IMR-90 (cell line): ENCODE data around the gene RAB3C. TPM values are rescaled to one million over a fixed set of nuclear protein-coding genes. Genes with fewer than 3 reads are reported as not detected.

Source experiments
- ATAC-seq: fragments of 200-7000 bp; cut with Tn5 transposase; 2 replicates; pipeline ENCODE4 v1.9.1; 2020; ENCODE audit warnings: low read depth, mild to moderate bottlenecking, moderate library complexity
- BruUV-seq: library from RNA; stranded (reverse); fragments of 400-500 nt; replicated peaks from 2 replicates; lab custom pipeline; 2021; lab: Mats Ljungman, UMichigan
- CTCF ChIA-PET: fragments of 300-600 bp; formaldehyde crosslinking; extraction: SDS; loops from one replicate; lab custom pipeline; 2021; ENCODE audit warnings: antibody characterized with exemption; lab: Yijun Ruan, JAX
- POLR2A ChIA-PET: fragments of 300-600 bp; sonication (Branson Sonifier 250); formaldehyde crosslinking; loops from one replicate; lab custom pipeline; 2022; ENCODE audit warnings: antibody characterized with exemption; ENCODE audit not compliant: unreplicated experiment; lab: Charles Lee
- DNase-seq: peaks from one replicate; pipeline ENCODE4 v3.0.0; 2013
- H2AFZ ChIP-seq: replicated peaks from 2 replicates; pipeline ENCODE3; 2013; ENCODE audit warnings: low read length, mild to moderate bottlenecking; ENCODE audit not compliant: poor library complexity
- H2AK5ac ChIP-seq: 2 replicates; pipeline ENCODE4 v1.6.1; 2013; ENCODE audit warnings: low read depth, low read length, inconsistent platforms
- H2AK9ac ChIP-seq: replicated peaks from 2 replicates; pipeline ENCODE3; 2013; ENCODE audit warnings: mild to moderate bottlenecking, low read depth, low read length, moderate library complexity; ENCODE audit not compliant: poor library complexity
- H2BK120ac ChIP-seq: 2 replicates; pipeline ENCODE4 v1.6.1; 2013; ENCODE audit warnings: low read depth, low read length, inconsistent platforms
- H2BK15ac ChIP-seq: 3 replicates; pipeline ENCODE4 v1.6.1; 2013; ENCODE audit warnings: low read depth, low read length, inconsistent platforms
- H2BK20ac ChIP-seq: 2 replicates; pipeline ENCODE4 v1.6.1; 2013; ENCODE audit warnings: low read depth, mild to moderate bottlenecking, inconsistent platforms, low read length, moderate library complexity
- H2BK5ac ChIP-seq: 2 replicates; pipeline ENCODE4 v1.6.1; 2013; ENCODE audit warnings: mild to moderate bottlenecking, low read depth, low read length, inconsistent platforms; ENCODE audit not compliant: poor library complexity, severe bottlenecking
- H3K14ac ChIP-seq: replicated peaks from 2 replicates; pipeline ENCODE4 v1.6.1; 2013; ENCODE audit warnings: low read depth, low read length, inconsistent platforms
- H3K18ac ChIP-seq: 2 replicates; pipeline ENCODE4 v1.6.1; 2013; ENCODE audit warnings: low read depth, low read length, control low read depth
- H3K23ac ChIP-seq: 2 replicates; pipeline ENCODE4 v1.6.1; 2013; ENCODE audit warnings: low read depth, low read length, inconsistent platforms
- H3K27ac ChIP-seq: 2 replicates; pipeline ENCODE4 v1.5.1; 2013; ENCODE audit warnings: mild to moderate bottlenecking, control low read depth, low read length; ENCODE audit not compliant: insufficient read depth
- H3K27me3 ChIP-seq: 2 replicates; pipeline ENCODE4 v1.6.1; 2013; ENCODE audit warnings: low read length; ENCODE audit not compliant: control insufficient read depth, insufficient read depth
- H3K36me3 ChIP-seq: 2 replicates; pipeline ENCODE4 v1.6.1; 2013; ENCODE audit warnings: low read length, mixed read lengths; ENCODE audit not compliant: control insufficient read depth, insufficient read depth
- H3K4ac ChIP-seq: 2 replicates; pipeline ENCODE4 v1.6.1; 2013; ENCODE audit warnings: low read depth, low read length, inconsistent platforms
- H3K4me1 ChIP-seq: 2 replicates; pipeline ENCODE4 v1.6.1; 2013; ENCODE audit warnings: low read length, mixed read lengths; ENCODE audit not compliant: control insufficient read depth, insufficient read depth
- H3K4me2 ChIP-seq: 2 replicates; pipeline ENCODE4 v1.6.1; 2013; ENCODE audit warnings: low read depth, mild to moderate bottlenecking, control low read depth, low read length, moderate library complexity
- H3K4me3 ChIP-seq: 2 replicates; pipeline ENCODE4 v1.5.1; 2013; ENCODE audit warnings: low read depth, mild to moderate bottlenecking, control low read depth, low read length, moderate library complexity; ENCODE audit not compliant: insufficient read depth
- H3K56ac ChIP-seq: 2 replicates; pipeline ENCODE4 v1.6.1; 2013; ENCODE audit warnings: low read length, inconsistent platforms; ENCODE audit not compliant: insufficient read depth; ENCODE audit errors: extremely low read depth
- H3K79me1 ChIP-seq, 2 experiments: 2 replicates each; pipeline ENCODE4 v1.6.1; 2013; ENCODE audit warnings: low read length in 2 of 2, inconsistent platforms in 1 of 2, low read depth in 1 of 2
- H3K9ac ChIP-seq: 2 replicates; pipeline ENCODE4 v1.6.1; 2013; ENCODE audit warnings: low read depth, low read length, control low read depth
- H3K9me1 ChIP-seq: 2 replicates; pipeline ENCODE4 v1.6.1; 2013; ENCODE audit warnings: low read length, inconsistent platforms; ENCODE audit not compliant: insufficient read depth
- H3K9me3 ChIP-seq: 2 replicates; pipeline ENCODE4 v1.6.1; 2013; ENCODE audit warnings: low read length; ENCODE audit not compliant: control insufficient read depth, insufficient read depth
- H4K20me1 ChIP-seq: 2 replicates; pipeline ENCODE4 v1.6.1; 2013; ENCODE audit warnings: low read length, inconsistent platforms; ENCODE audit not compliant: insufficient read depth
- H4K5ac ChIP-seq: 2 replicates; pipeline ENCODE4 v1.6.1; 2013; ENCODE audit warnings: mild to moderate bottlenecking, low read depth, low read length, control low read depth
- H4K8ac ChIP-seq, 2 experiments: 2 replicates each; pipeline ENCODE4 v1.6.1; 2013; ENCODE audit warnings: low read depth in 2 of 2, low read length in 2 of 2, control low read depth in 1 of 2, inconsistent platforms in 1 of 2
- H4K91ac ChIP-seq: 2 replicates; pipeline ENCODE4 v1.6.1; 2013; ENCODE audit warnings: low read depth, low read length, inconsistent platforms; ENCODE audit not compliant: insufficient read depth
- BHLHE40 ChIP-seq: fragments of 150-350 bp; IDR thresholded peaks from 2 replicates; pipeline ENCODE4 v1.6.1; 2016; ENCODE audit warnings: mild to moderate bottlenecking, low read depth, low read length
- CEBPB ChIP-seq: IDR thresholded peaks from 2 replicates; pipeline ENCODE4 v1.6.1; 2012; ENCODE audit warnings: low read depth, low read length, improper control_type of control experiment
- CHD1 ChIP-seq: IDR thresholded peaks from 2 replicates; pipeline ENCODE4 v1.6.1; 2012; ENCODE audit warnings: low read depth, low read length, improper control_type of control experiment
- CTCF ChIP-seq: conservative IDR thresholded peaks from 2 replicates; pipeline ENCODE4 v1.5.1; 2012; ENCODE audit warnings: mild to moderate bottlenecking, low read depth, low read length, improper control_type of control experiment
- ELK1 ChIP-seq: fragments of 150-350 bp; IDR thresholded peaks from 2 replicates; pipeline ENCODE4 v1.6.1; 2016; ENCODE audit warnings: low read depth, mild to moderate bottlenecking, low read length, moderate library complexity, borderline replicate concordance
- FOS ChIP-seq: fragments of 150-350 bp; IDR thresholded peaks from 2 replicates; pipeline ENCODE4 v1.6.1; 2016; ENCODE audit warnings: low read depth, low read length
- MAFK ChIP-seq: IDR thresholded peaks from 2 replicates; pipeline ENCODE4 v1.6.1; 2012; ENCODE audit warnings: low read depth, low read length, improper control_type of control experiment
- MAZ ChIP-seq: IDR thresholded peaks from 2 replicates; pipeline ENCODE4 v1.6.1; 2012; ENCODE audit warnings: low read depth, mild to moderate bottlenecking, low read length, improper control_type of control experiment, moderate library complexity, borderline replicate concordance
- MXI1 ChIP-seq: IDR thresholded peaks from 2 replicates; pipeline ENCODE4 v1.6.1; 2012; ENCODE audit warnings: low read depth, mild to moderate bottlenecking, low read length, moderate library complexity, borderline replicate concordance
- NFE2L2 ChIP-seq: fragments of 150-350 bp; IDR thresholded peaks from 2 replicates; pipeline ENCODE4 v1.6.1; 2016; ENCODE audit warnings: low read depth, mild to moderate bottlenecking, low read length
- POLR2A ChIP-seq: IDR thresholded peaks from 2 replicates; pipeline ENCODE4 v1.6.1; 2012; ENCODE audit warnings: mild to moderate bottlenecking, low read depth, low read length
- RAD21 ChIP-seq: IDR thresholded peaks from 2 replicates; pipeline ENCODE4 v1.6.1; 2012; ENCODE audit warnings: low read length, improper control_type of control experiment
- RCOR1 ChIP-seq: IDR thresholded peaks from 2 replicates; pipeline ENCODE4 v1.6.1; 2012; ENCODE audit warnings: mild to moderate bottlenecking, low read length, improper control_type of control experiment; ENCODE audit not compliant: insufficient replicate concordance
- RFX5 ChIP-seq: IDR thresholded peaks from 2 replicates; pipeline ENCODE4 v1.8.0; 2012; ENCODE audit warnings: low read depth, mild to moderate bottlenecking, low read length, moderate library complexity
- SMC3 ChIP-seq: fragments of 150-350 bp; IDR thresholded peaks from 2 replicates; pipeline ENCODE4 v1.6.1; 2016; ENCODE audit warnings: low read depth, mild to moderate bottlenecking, antibody characterized with exemption, low read length, moderate library complexity
- USF2 ChIP-seq: fragments of 150-350 bp; IDR thresholded peaks from 2 replicates; pipeline ENCODE4 v1.6.1; 2017; ENCODE audit warnings: mild to moderate bottlenecking, antibody characterized with exemption, low read length, low read depth
- WGBS, 2 experiments: methylation state at CpG; one replicate each; pipeline versions ENCODE4 v1.1.5 to v1.1.7; 2013; ENCODE audit warnings: missing lambda C conversion rate in 2 of 2; ENCODE audit not compliant: insufficient read length in 1 of 2; ENCODE audit errors: extremely low coverage in 2 of 2; 5-methylcytosine and 5-hydroxymethylcytosine counted together
- dilution Hi-C: fragments of 300-500 bp; cut with HindIII; formaldehyde crosslinking; loops from one replicate; pipeline ENCODE4 v1.14.3; 2018; ENCODE audit warnings: low sequenced_read_pairs; ENCODE audit not compliant: unreplicated experiment
- in situ Hi-C: fragments of 300-500 bp; cut with MboI; formaldehyde crosslinking; loops from 3 replicates; pipeline ENCODE4 v1.14.3; 2019; ENCODE audit warnings: low sequenced_read_pairs, inconsistent platforms, mixed read lengths
- intact Hi-C: fragments of 100-400 bp; cut with micrococcal nuclease; formaldehyde crosslinking; loops from 2 replicates; pipeline ENCODE4 v1.10.0; 2022
- polyA plus RNA-seq, 3 experiments: library from polyadenylated mRNA; depleted of rRNA; stranded (reverse); fragments of >200 nt; gene quantifications; 2 replicates each; pipeline ENCODE4 v1.2.3, GENCODE V29; 2012; ENCODE audit warnings: low replicate concordance in 1 of 3
- total RNA-seq: library from RNA; depleted of rRNA; stranded (reverse); fragments of >200 nt; gene quantifications from 2 replicates; pipeline ENCODE4 v1.2.3, GENCODE V29; 2012

RAB3C gene
- total and polyA plus RNA-seq, 2 of the 4 experiments (the other 2 are of a cell fraction): not detected

- Histone ChIP-seq H3K23ac (no peak overlapping the region), H3K27me3 (peaks cover 4% of the 10 kb centered on the region), H2AK5ac (no peak overlapping the region), H4K5ac (no peak overlapping the region), H2BK120ac (no peak overlapping the region), H4K91ac (no peak overlapping the region), H2BK5ac (no peak overlapping the region), H2BK20ac (no peak overlapping the region), H3K4me2 (no peak overlapping the region), H3K9me1 (no peaks in the 10 kb centered on the region), H4K8ac (no peak overlapping the region), H3K9ac (no peak overlapping the region), H3K4ac (no peak overlapping the region), H3K4me1 (no peaks in the 10 kb centered on the region), H3K56ac (no peak overlapping the region), H3K18ac (no peak overlapping the region), H3K79me1 (no peaks in the 10 kb centered on the region), H3K27ac (no peak overlapping the region), H3K36me3 (no peaks in the 10 kb centered on the region), H3K9me3 (no peaks in the 10 kb centered on the region), H3K4me3 (no peak overlapping the region), H2BK15ac (no peak overlapping the region), H3K14ac (no peak overlapping the region), H2AK9ac (no peak overlapping the region), H4K20me1 (no peaks in the 10 kb centered on the region), H2AFZ (no peak overlapping the region)
- DNase-seq (no peak), ATAC-seq (no peak)
- whole genome bisulfite sequencing, 2 experiments: 39% methylated on average over 2 of the region's 2 CpGs; no CpG with 5 or more reads in 1 of the 2 experiments
- dilution Hi-C loops (no loop called here), intact Hi-C loops (loop anchor here (5.0 kb wide), 1 partner anchor 377 kb away; no protein-coding TSS in a partner anchor), in situ Hi-C loops (no loop called here)
- CTCF ChIA-PET: no interaction called here
- POLR2A ChIA-PET: no interaction called here
- BruUV-seq: no TSS peak
- TF ChIP-seq POLR2A (no peak), MAZ (no peak), NFE2L2 (no peak), CTCF (no peak), RFX5 (no peak), RCOR1 (no peak), MXI1 (no peak), BHLHE40 (no peak), RAD21 (no peak), FOS (no peak), CHD1 (no peak), MAFK (no peak), CEBPB (no peak), ELK1 (no peak), USF2 (no peak), SMC3 (no peak)
Observed at GRCh38 chr5:58854441-58854840, 271.6 kb downstream of the RAB3C start.
